Gastroesophageal sphincter (tissue), 3 donors: ENCODE data around the gene GREM1.

Source experiments
- EP300 ChIP-seq: sonication (generic); formaldehyde crosslinking; IDR thresholded peaks from one replicate; pipeline ENCODE4 v1.6.1; 2017; ENCODE audit warnings: antibody characterized with exemption, mild to moderate bottlenecking
- POLR2A ChIP-seq, 2 donors: fragments of 450-650 bp; IDR thresholded peaks; one replicate each; pipeline ENCODE4 v1.6.1; 2017; ENCODE audit warnings: antibody characterized with exemption in 2 of 2, mild to moderate bottlenecking in 2 of 2, moderate library complexity in 1 of 2
- POLR2AphosphoS5 ChIP-seq: sonication (generic); formaldehyde crosslinking; IDR thresholded peaks from one replicate; pipeline ENCODE4 v1.6.1; 2017; ENCODE audit warnings: antibody characterized with exemption
- TF ChIP-seq, protein P1 (sequence below), 4 experiments: fragments of 200-600 bp in 2 of 4; fragments of 450-650 bp in 2 of 4; sonication (generic) in 1 of 4; IDR thresholded peaks; one replicate each; pipeline ENCODE4 v1.5.1; 2017 to 2019; ENCODE audit warnings: antibody characterized with exemption in 4 of 4, mild to moderate bottlenecking in 2 of 4, moderate library complexity in 2 of 4

DNA sequence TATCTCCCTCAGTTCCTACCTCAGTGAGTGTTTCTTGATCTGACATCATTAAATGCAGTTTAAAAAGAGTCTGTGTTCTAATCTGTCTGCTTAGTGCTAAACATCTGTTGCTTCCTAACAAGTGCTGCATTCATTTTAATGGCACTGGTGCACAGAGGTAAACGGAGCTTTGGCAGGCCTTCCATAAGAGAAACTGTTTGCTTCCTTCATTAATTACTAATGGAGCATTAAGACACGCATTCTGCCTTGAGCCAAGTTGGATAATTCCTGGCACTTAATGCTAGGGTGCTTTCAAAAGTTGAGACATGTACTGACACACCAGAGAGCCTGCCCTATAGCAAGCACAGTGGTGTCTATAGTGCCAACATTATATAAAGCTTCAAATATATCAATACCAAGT lies 41.6 kb upstream of the GREM1 start:
- TF ChIP-seq POLR2A (IDR thresholded peaks at IDR 0.05) (no peak), POLR2AphosphoS5 (no peak), EP300 (no peak)
- TF ChIP-seq, protein P1, sequence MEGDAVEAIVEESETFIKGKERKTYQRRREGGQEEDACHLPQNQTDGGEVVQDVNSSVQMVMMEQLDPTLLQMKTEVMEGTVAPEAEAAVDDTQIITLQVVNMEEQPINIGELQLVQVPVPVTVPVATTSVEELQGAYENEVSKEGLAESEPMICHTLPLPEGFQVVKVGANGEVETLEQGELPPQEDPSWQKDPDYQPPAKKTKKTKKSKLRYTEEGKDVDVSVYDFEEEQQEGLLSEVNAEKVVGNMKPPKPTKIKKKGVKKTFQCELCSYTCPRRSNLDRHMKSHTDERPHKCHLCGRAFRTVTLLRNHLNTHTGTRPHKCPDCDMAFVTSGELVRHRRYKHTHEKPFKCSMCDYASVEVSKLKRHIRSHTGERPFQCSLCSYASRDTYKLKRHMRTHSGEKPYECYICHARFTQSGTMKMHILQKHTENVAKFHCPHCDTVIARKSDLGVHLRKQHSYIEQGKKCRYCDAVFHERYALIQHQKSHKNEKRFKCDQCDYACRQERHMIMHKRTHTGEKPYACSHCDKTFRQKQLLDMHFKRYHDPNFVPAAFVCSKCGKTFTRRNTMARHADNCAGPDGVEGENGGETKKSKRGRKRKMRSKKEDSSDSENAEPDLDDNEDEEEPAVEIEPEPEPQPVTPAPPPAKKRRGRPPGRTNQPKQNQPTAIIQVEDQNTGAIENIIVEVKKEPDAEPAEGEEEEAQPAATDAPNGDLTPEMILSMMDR (IDR thresholded peaks at IDR 0.05) = no peak
